K562 (cell line): ENCODE data around the gene RGL2. TPM values are rescaled to one million over a fixed set of nuclear protein-coding genes. Genes with fewer than 3 reads are reported as not detected.

ENCODE experiments used
- ARHGAP35 ChIP-seq: fragments of 450-650 bp; IDR thresholded peaks from 2 replicates; pipeline ENCODE4 v1.6.1; 2018; ENCODE audit not compliant: partially characterized antibody
- ATF4 ChIP-seq: fragments of 450-650 bp; formaldehyde crosslinking; IDR thresholded peaks from 2 replicates; pipeline ENCODE4 v1.4.0; 2022; ENCODE audit warnings: mild to moderate bottlenecking, moderate library complexity
- C11orf30 ChIP-seq: fragments of 450-650 bp; IDR thresholded peaks from 2 replicates; pipeline ENCODE4 v1.6.1; 2016; ENCODE audit warnings: low read depth, mild to moderate bottlenecking
- CREB3L1 ChIP-seq: fragments of 450-650 bp; IDR thresholded peaks from 2 replicates; pipeline ENCODE4 v1.6.1; 2014; ENCODE audit warnings: low read depth, mild to moderate bottlenecking, moderate library complexity, borderline replicate concordance
- ESRRA ChIP-seq: fragments of 450-650 bp; IDR thresholded peaks from 2 replicates; pipeline ENCODE4 v1.6.1; 2014; ENCODE audit warnings: low read depth, mild to moderate bottlenecking, moderate library complexity, borderline replicate concordance
- KLF13 ChIP-seq: fragments of 450-650 bp; IDR thresholded peaks from 2 replicates; pipeline ENCODE4 v1.6.1; 2016; ENCODE audit warnings: missing genetic modification characterization, low read depth, mild to moderate bottlenecking, missing compliant biosample characterization, moderate library complexity, borderline replicate concordance
- MBD1 ChIP-seq: fragments of 250-450 bp; sonication (Bioruptor Pico); IDR thresholded peaks from 2 replicates; pipeline ENCODE4 v1.8.0; 2022; ENCODE audit warnings: inconsistent platforms
- MXI1 ChIP-seq: IDR thresholded peaks from 2 replicates; pipeline ENCODE4 v1.6.1; 2011; ENCODE audit warnings: low read depth, mild to moderate bottlenecking, improper control_type of control experiment, low read length
- POLR2A ChIP-seq: fragments of 450-650 bp; conservative IDR thresholded peaks from 2 replicates; pipeline ENCODE4 v1.6.1; 2016
- RBM25 ChIP-seq: fragments of 200-400 bp; formaldehyde crosslinking; IDR thresholded peaks from 2 replicates; pipeline ENCODE4 v1.6.1; 2018; ENCODE audit warnings: low read length, low read depth, moderate library complexity; ENCODE audit not compliant: severe bottlenecking
- SAP30 ChIP-seq: fragments of 200-600 bp; sonication (generic); IDR thresholded peaks from 2 replicates; pipeline ENCODE4 v1.6.1; 2012; ENCODE audit warnings: borderline replicate concordance, low read depth, mild to moderate bottlenecking, moderate library complexity, low read length, control low read depth, inconsistent platforms; ENCODE audit not compliant: insufficient read depth, poor library complexity, severe bottlenecking
- SMARCB1 ChIP-seq: IDR thresholded peaks from 2 replicates; pipeline ENCODE4 v1.6.1; 2011; ENCODE audit warnings: improper control_type of control experiment, low read depth; ENCODE audit not compliant: insufficient read length
- THRB ChIP-seq: fragments of 450-650 bp; formaldehyde crosslinking; conservative IDR thresholded peaks from 2 replicates; pipeline ENCODE4 v1.4.0; 2022; ENCODE audit warnings: mild to moderate bottlenecking, missing genetic modification characterization
- ZFP1 ChIP-seq: fragments of 450-650 bp; formaldehyde crosslinking; IDR thresholded peaks from 2 replicates; pipeline ENCODE4 v1.4.0; 2020; ENCODE audit warnings: mild to moderate bottlenecking, mixed read lengths
- ZFP30 ChIP-seq: fragments of 250-450 bp; sonication (Bioruptor Pico); IDR thresholded peaks from 2 replicates; pipeline ENCODE4 v1.8.0; 2022; ENCODE audit warnings: moderate library complexity, mild to moderate bottlenecking, inconsistent platforms, borderline replicate concordance
- ZNF592 ChIP-seq: fragments of 450-650 bp; IDR thresholded peaks from 2 replicates; pipeline ENCODE4 v1.6.1; 2017; ENCODE audit warnings: antibody characterized with exemption, mild to moderate bottlenecking
- ZNF644 ChIP-seq: fragments of 200-800 bp; sonication (Bioruptor generic); IDR thresholded peaks from 2 replicates; pipeline ENCODE4 v1.6.1; 2016; ENCODE audit warnings: low read depth, missing genetic modification characterization, missing compliant biosample characterization
- polyA plus RNA-seq, 8 experiments: library from polyadenylated mRNA; depleted of rRNA in 4 of 8; stranded (reverse) in 5 of 8; unstranded in 3 of 8; fragments of >200 nt; fragmentation: Nextera tagmentation in 2 of 8; fragmentation: Illumina TruSeq in 1 of 8; extraction: Ambion mirVana in 2 of 8; extraction: Trizol in 1 of 8; gene quantifications; 2 replicates each; pipeline versions ENCODE4 v1.2.1 to v1.2.3, GENCODE V29; 2011 to 2014; ENCODE audit warnings: inconsistent platforms in 1 of 8, missing spikeins in 1 of 8
- total RNA-seq, 7 experiments: library from RNA; depleted of rRNA in 6 of 7; stranded (reverse); fragments of >200 nt in 6 of 7; fragmentation: Illumina TruSeq in 2 of 7; extraction: Trizol in 2 of 7; gene quantifications; 2 replicates each; pipeline versions ENCODE4 v1.2.1 to v1.2.3, GENCODE V29; 2011 to 2021; ENCODE audit warnings: low replicate concordance in 1 of 7

RGL2 gene
- total and polyA plus RNA-seq, 9 of the 15 experiments (the other 6 are each of a cell fraction or from before 2014, with no cell fraction given): 1.8 to 57.1 (median 19.5) TPM

GRCh38 chr6:33316603-33317418, 18.1 kb upstream of the RGL2 start (continued):
- TF ChIP-seq ZNF592 (no peak), POLR2A (no peak), ARHGAP35 (no peak), C11orf30 (no peak), MBD1 (CRISPR knock-in tag) (no peak), ZFP1 (CRISPR knock-in tag) (no peak), ZNF644 (tag) (no peak), SMARCB1 (peak; percentile 34), SAP30 (no peak), ATF4 (peak; percentile 12; the same call in 1 of the 2 replicates), THRB (CRISPR knock-in tag) (no peak), CREB3L1 (no peak), ESRRA (peak; percentile 72), ZFP30 (no peak), RBM25 (peak; percentile 97), MXI1 (no peak), KLF13 (tag) (peak; percentile 80; the same call in 1 of the 2 replicates)
